MM.1S (cell line): Measurements from ENCODE around the gene CA12.

Source experiments
- DNase-seq: peaks from one replicate; pipeline ENCODE4 v3.0.0-alpha.2; 2015
- H2AFZ ChIP-seq: fragments of 300-600 bp; sonication (generic); 2 replicates; pipeline ENCODE4 v1.6.0; 2016; ENCODE audit warnings: antibody characterized with exemption, low read length
- H3F3A ChIP-seq: fragments of 300-600 bp; sonication (generic); 2 replicates; pipeline ENCODE4 v1.6.1; 2016; ENCODE audit warnings: mild to moderate bottlenecking, antibody characterized with exemption, low read length, moderate library complexity, mixed read lengths; ENCODE audit not compliant: insufficient read depth
- H3K27ac ChIP-seq: fragments of 300-600 bp; sonication (generic); 2 replicates; pipeline ENCODE4 v1.5.1; 2016; ENCODE audit warnings: mild to moderate bottlenecking, low read length
- H3K27me3 ChIP-seq: fragments of 300-600 bp; sonication (generic); replicated peaks from 2 replicates; pipeline ENCODE4 v1.6.0; 2016; ENCODE audit warnings: low read length; ENCODE audit not compliant: insufficient read depth
- H3K36me3 ChIP-seq: fragments of 300-600 bp; sonication (generic); replicated peaks from 2 replicates; pipeline ENCODE4 v1.6.1; 2016; ENCODE audit warnings: mild to moderate bottlenecking, low read length, mixed read lengths; ENCODE audit not compliant: insufficient read depth
- H3K4me1 ChIP-seq: fragments of 300-600 bp; sonication (generic); 2 replicates; pipeline ENCODE4 v1.6.1; 2016; ENCODE audit warnings: low read length, mixed read lengths
- H3K4me2 ChIP-seq: fragments of 300-600 bp; sonication (generic); 2 replicates; pipeline ENCODE4 v1.6.0; 2016; ENCODE audit warnings: low read depth, low read length
- H3K4me3 ChIP-seq: fragments of 300-600 bp; sonication (generic); 2 replicates; pipeline ENCODE4 v1.5.1; 2016; ENCODE audit warnings: low read length, mixed read lengths
- H3K79me2 ChIP-seq: fragments of 300-600 bp; sonication (generic); 2 replicates; pipeline ENCODE4 v1.6.1; 2016; ENCODE audit warnings: mixed run types, low read length, mixed read lengths
- H3K9ac ChIP-seq: fragments of 300-600 bp; sonication (generic); 2 replicates; pipeline ENCODE4 v1.6.1; 2016; ENCODE audit warnings: low read length, mixed read lengths
- H3K9me2 ChIP-seq: fragments of 300-600 bp; sonication (generic); replicated peaks from 2 replicates; pipeline ENCODE4 v1.6.1; 2016; ENCODE audit warnings: mild to moderate bottlenecking, low read length, mixed read lengths; ENCODE audit not compliant: insufficient read depth
- H3K9me3 ChIP-seq: fragments of 300-600 bp; sonication (generic); replicated peaks from 2 replicates; pipeline ENCODE4 v1.6.1; 2016; ENCODE audit warnings: mild to moderate bottlenecking, low read length, mixed read lengths; ENCODE audit not compliant: insufficient read depth
- H4K20me1 ChIP-seq: fragments of 300-600 bp; sonication (generic); 2 replicates; pipeline ENCODE4 v1.6.1; 2016; ENCODE audit warnings: mild to moderate bottlenecking, low read length, moderate library complexity, mixed read lengths; ENCODE audit not compliant: insufficient read depth
- EZH2 ChIP-seq: fragments of 300-600 bp; sonication (generic); optimal IDR thresholded peaks from 2 replicates; pipeline ENCODE3; 2017; ENCODE audit warnings: low read depth, mild to moderate bottlenecking, antibody characterized with exemption, low read length, mixed read lengths
- EZH2phosphoT487 ChIP-seq: fragments of 300-600 bp; sonication (generic); IDR thresholded peaks from 2 replicates; pipeline ENCODE4 v1.6.1; 2018; ENCODE audit warnings: antibody characterized with exemption, low read length
- TF ChIP-seq, protein P1 (sequence below): fragments of 300-600 bp; sonication (generic); IDR thresholded peaks from 2 replicates; pipeline ENCODE4 v1.5.1; 2016; ENCODE audit warnings: antibody characterized with exemption, low read length, mixed read lengths

Gene CA12

DNA sequence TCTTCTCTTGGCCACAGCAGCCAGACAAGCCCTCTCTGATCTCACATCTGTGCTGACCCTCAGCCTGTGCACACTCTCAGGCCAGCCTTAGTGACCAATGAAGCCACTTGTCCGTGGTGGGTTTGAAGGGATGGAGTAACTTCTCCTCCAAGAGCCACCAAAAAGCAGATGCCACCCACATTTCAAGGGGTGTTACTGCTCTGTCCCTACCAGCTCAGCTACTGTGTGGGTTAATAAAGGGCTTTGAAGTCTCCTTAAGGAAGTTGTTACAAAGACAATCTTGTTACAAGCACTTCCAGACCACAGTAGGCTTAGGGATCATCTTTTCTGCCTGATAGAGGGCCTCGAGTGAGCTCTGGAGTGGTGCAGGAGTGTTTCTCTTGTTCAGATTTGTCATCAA is 3.3 kb upstream of the CA12 start:
- H3K9ac ChIP-seq, result no peak overlapping the region
- no peak for TF ChIP-seq EZH2phosphoT487
- TF ChIP-seq, protein P1, sequence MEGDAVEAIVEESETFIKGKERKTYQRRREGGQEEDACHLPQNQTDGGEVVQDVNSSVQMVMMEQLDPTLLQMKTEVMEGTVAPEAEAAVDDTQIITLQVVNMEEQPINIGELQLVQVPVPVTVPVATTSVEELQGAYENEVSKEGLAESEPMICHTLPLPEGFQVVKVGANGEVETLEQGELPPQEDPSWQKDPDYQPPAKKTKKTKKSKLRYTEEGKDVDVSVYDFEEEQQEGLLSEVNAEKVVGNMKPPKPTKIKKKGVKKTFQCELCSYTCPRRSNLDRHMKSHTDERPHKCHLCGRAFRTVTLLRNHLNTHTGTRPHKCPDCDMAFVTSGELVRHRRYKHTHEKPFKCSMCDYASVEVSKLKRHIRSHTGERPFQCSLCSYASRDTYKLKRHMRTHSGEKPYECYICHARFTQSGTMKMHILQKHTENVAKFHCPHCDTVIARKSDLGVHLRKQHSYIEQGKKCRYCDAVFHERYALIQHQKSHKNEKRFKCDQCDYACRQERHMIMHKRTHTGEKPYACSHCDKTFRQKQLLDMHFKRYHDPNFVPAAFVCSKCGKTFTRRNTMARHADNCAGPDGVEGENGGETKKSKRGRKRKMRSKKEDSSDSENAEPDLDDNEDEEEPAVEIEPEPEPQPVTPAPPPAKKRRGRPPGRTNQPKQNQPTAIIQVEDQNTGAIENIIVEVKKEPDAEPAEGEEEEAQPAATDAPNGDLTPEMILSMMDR, result no peak
- no peak for TF ChIP-seq EZH2
- H3F3A ChIP-seq, result no peaks in the 10 kb centered on the region
- DNase-seq, result no peak
- H4K20me1 ChIP-seq, result no peaks in the 10 kb centered on the region
- H3K4me1 ChIP-seq, result no peaks in the 10 kb centered on the region
- H3K9me2 ChIP-seq, result no peaks in the 10 kb centered on the region
- H3K27ac ChIP-seq, result no peak overlapping the region
- no peak overlapping the region for H3K4me2 ChIP-seq
- no peaks in the 10 kb centered on the region for H3K79me2 ChIP-seq
- H3K36me3 ChIP-seq, result no peaks in the 10 kb centered on the region
- H2AFZ ChIP-seq, result no peak overlapping the region
- H3K27me3 ChIP-seq, result peaks cover 10% of the 10 kb centered on the region; the same call in 1 of the 2 replicates
- H3K9me3 ChIP-seq, result no peaks in the 10 kb centered on the region
- no peak overlapping the region for H3K4me3 ChIP-seq

DNA sequence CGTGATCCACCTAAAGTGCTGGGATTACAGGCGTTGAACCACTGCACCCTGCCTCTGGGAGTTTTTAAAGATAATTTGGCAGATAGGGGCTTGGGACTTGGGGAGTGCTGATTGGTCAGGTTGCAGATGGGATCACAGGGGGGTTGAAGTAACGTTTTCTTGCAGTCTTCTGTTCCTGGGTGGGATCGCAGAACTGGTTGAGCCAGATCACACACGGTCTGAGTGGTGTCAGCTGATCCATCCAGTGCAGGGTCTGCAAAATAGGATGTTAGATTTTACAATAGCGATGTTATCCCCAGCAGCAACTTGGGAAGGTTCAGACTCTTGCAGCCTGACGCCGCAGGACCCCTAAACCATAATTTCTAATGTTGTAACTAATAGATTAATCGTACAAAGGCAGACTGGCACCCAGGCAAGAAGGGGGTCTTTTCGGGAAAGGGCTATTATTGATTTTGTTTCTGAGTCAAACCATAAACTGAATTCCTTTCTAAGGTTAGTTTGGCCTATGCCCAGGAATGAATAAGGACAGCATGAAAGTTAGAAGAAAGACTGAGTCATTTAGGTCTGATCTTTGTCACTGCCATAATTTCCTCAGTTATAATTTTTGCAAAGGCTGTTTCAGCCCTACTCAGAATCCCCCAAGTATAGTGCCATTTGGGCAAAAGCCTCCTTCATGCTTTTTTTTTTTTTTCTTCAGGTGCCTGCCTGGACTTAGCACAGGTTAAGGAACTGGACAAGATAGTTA is 1.5 kb upstream of the CA12 start:
- H3K27me3 ChIP-seq, result peaks cover 10% of the 10 kb centered on the region; the same call in 1 of the 2 replicates
- no peak overlapping the region for H3K27ac ChIP-seq
- H4K20me1 ChIP-seq, result no peaks in the 10 kb centered on the region
- no peaks in the 10 kb centered on the region for H3K9me3 ChIP-seq
- H3K79me2 ChIP-seq, result no peaks in the 10 kb centered on the region
- H2AFZ ChIP-seq, result no peak overlapping the region
- H3K4me3 ChIP-seq, result no peak overlapping the region
- H3K36me3 ChIP-seq, result no peaks in the 10 kb centered on the region
- H3K4me1 ChIP-seq, result no peaks in the 10 kb centered on the region
- H3K9ac ChIP-seq, result no peak overlapping the region
- H3K4me2 ChIP-seq, result no peak overlapping the region
- no peak for DNase-seq
- TF ChIP-seq, protein P1, result no peak
- TF ChIP-seq EZH2phosphoT487 (no peak), EZH2 (no peak)
- H3F3A ChIP-seq, result no peaks in the 10 kb centered on the region
- H3K9me2 ChIP-seq, result no peaks in the 10 kb centered on the region

DNA sequence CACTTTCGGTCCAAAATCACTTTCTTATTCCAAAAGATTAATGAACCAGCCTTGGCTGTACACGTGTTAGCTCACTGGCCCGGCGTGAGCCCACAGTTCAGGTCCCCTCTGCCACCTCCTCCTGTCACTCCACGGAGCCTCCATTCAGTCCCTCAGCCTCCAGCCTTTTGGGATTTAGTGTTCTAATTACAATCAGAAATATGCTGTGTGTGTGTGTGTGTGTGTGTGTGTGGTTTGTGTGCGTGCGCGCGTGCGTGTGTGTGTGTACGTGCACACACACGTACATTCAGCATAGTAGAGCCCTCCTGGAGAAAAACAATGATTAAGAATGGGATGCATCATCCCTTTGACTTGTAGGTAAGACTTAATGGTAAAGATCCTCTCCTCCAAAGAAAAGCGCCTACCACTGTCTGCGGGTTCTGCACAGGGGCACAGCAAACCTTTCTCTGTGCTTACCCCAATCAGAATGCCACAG is 801 bp downstream of the CA12 start:
- Histone ChIP-seq H3K36me3 (no peaks in the 10 kb centered on the region), H3K27me3 (peaks cover 10% of the 10 kb centered on the region; the same call in 1 of the 2 replicates), H3K4me1 (no peaks in the 10 kb centered on the region), H3F3A (no peaks in the 10 kb centered on the region), H2AFZ (no peak overlapping the region), H3K27ac (no peak overlapping the region), H3K9me3 (no peaks in the 10 kb centered on the region), H3K9me2 (no peaks in the 10 kb centered on the region), H4K20me1 (no peaks in the 10 kb centered on the region), H3K79me2 (no peaks in the 10 kb centered on the region), H3K4me3 (no peak overlapping the region), H3K4me2 (no peak overlapping the region), H3K9ac (no peak overlapping the region)
- DNase-seq, result no peak
- no peak for TF ChIP-seq EZH2phosphoT487
- no peak for TF ChIP-seq EZH2
- TF ChIP-seq, protein P1, result no peak
